ENCODE data around the gene FNDC3B.

GRCh38 chr3:172133838-172134237 is 94.5 kb downstream of the FNDC3B start:
- TF ChIP-seq ATF3 (IDR thresholded peaks at IDR 0.05): no peak
- no peak for TF ChIP-seq CTCF (IDR thresholded peaks at IDR 0.05; ENCODE audit: low read depth, low read length, missing input control)

Data from liver (tissue), 3 donors.